PFSK-1 (cell line): ENCODE data around the gene COMTD1.

Experiments used
- FOXP2 ChIP-seq: optimal IDR thresholded peaks from 2 replicates; pipeline ENCODE3; 2011; ENCODE audit warnings: borderline replicate concordance, control low read depth, inconsistent platforms; ENCODE audit not compliant: insufficient read depth; ENCODE audit errors: extremely low read length, extremely low read depth
- POLR2AphosphoS5 ChIP-seq: IDR thresholded peaks from 2 replicates; pipeline ENCODE4 v1.6.1; 2012; ENCODE audit warnings: low read depth, mild to moderate bottlenecking, control low read depth, low read length, moderate library complexity
- REST ChIP-seq, 2 experiments: IDR thresholded peaks; 2 replicates each; pipeline versions ENCODE4 v1.6.1 to v1.8.0; 2011 to 2012; ENCODE audit warnings: low read depth in 2 of 2, low read length in 2 of 2, control low read depth in 1 of 2, inconsistent platforms in 1 of 2, mild to moderate bottlenecking in 1 of 2, moderate library complexity in 1 of 2; ENCODE audit not compliant: insufficient read depth in 1 of 2
- SIN3A ChIP-seq: IDR thresholded peaks from 2 replicates; pipeline ENCODE4 v1.6.1; 2012; ENCODE audit warnings: mild to moderate bottlenecking, low read length, moderate library complexity, borderline replicate concordance; ENCODE audit not compliant: insufficient read depth
- TAF1 ChIP-seq: IDR thresholded peaks from 2 replicates; pipeline ENCODE4 v1.6.1; 2012; ENCODE audit warnings: low read length, control low read depth, borderline replicate concordance; ENCODE audit not compliant: insufficient read depth

GRCh38 chr10:75233444-75234016, 2.2 kb downstream of the COMTD1 start:
- TF ChIP-seq REST (IDR thresholded peaks at IDR 0.05; ENCODE audit: insufficient read depth in 1 of 2, low read depth in 2 of 2, low read length in 2 of 2) (no peak), POLR2AphosphoS5 (no peak), TAF1 (no peak), SIN3A (no peak), FOXP2 (no peak)
